Neural crest cell (in vitro differentiated cells): ENCODE results near the gene GAB2. TPM values are rescaled to one million over a fixed set of nuclear protein-coding genes. Genes with fewer than 3 reads are reported as not detected.

Experiments used
- DNase-seq: peaks from one replicate; pipeline ENCODE4 v3.0.0; 2021; ENCODE audit warnings: low read depth, mixed read lengths, low spot score
- H3K27ac Mint-ChIP-seq: one replicate; pipeline ENCODE4 v1.8.0; 2021; ENCODE audit warnings: mild to moderate bottlenecking, mixed read lengths; ENCODE audit not compliant: unreplicated experiment
- H3K27me3 Mint-ChIP-seq: 2 replicates; pipeline ENCODE4 v1.8.0; 2021; ENCODE audit warnings: low read depth, mild to moderate bottlenecking, mixed read lengths
- H3K36me3 Mint-ChIP-seq: 2 replicates; pipeline ENCODE4 v1.8.0; 2021; ENCODE audit warnings: low read depth, mild to moderate bottlenecking, mixed read lengths
- H3K4me1 Mint-ChIP-seq: 2 replicates; pipeline ENCODE4 v1.8.0; 2021; ENCODE audit warnings: mixed read lengths
- H3K4me3 Mint-ChIP-seq: one replicate; pipeline ENCODE4 v1.8.0; 2021; ENCODE audit warnings: mild to moderate bottlenecking, mixed read lengths
- H3K9me3 Mint-ChIP-seq: 2 replicates; pipeline ENCODE4 v1.8.0; 2021; ENCODE audit warnings: mixed read lengths
- total RNA-seq: library from RNA; stranded (reverse); gene quantifications from 2 replicates; pipeline ENCODE4 v1.2.1, GENCODE V29; 2021
- TF ChIP-seq, protein P1 (sequence below): fragments of 200-600 bp; sonication (generic); conservative IDR thresholded peaks from 2 replicates; pipeline ENCODE4 v1.5.0; 2021; ENCODE audit warnings: antibody characterized with exemption, mild to moderate bottlenecking

GAB2 gene
- total RNA-seq, 1 donor from 2014 or later: 27.9 TPM

DNA sequence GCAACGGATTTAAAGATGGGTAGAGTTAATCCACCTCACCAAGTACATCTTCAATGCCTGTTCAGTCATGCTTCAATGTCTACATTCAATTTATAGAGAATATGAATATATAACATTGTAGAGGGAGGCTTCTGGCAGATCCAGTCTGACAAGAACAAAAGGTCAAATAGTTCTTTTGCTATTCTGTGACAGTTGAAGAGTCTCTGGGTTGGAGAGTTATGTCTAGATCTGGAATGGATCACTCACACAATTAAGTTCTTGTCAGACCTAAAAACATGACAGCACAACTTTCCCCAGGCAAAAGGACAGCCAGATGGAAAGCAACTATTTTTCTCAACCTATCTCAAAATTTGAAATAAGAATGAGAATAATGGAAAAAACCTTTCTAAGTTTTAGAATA lies 15.3 kb upstream of the GAB2 start:
- no peak for DNase-seq
- TF ChIP-seq, protein P1, sequence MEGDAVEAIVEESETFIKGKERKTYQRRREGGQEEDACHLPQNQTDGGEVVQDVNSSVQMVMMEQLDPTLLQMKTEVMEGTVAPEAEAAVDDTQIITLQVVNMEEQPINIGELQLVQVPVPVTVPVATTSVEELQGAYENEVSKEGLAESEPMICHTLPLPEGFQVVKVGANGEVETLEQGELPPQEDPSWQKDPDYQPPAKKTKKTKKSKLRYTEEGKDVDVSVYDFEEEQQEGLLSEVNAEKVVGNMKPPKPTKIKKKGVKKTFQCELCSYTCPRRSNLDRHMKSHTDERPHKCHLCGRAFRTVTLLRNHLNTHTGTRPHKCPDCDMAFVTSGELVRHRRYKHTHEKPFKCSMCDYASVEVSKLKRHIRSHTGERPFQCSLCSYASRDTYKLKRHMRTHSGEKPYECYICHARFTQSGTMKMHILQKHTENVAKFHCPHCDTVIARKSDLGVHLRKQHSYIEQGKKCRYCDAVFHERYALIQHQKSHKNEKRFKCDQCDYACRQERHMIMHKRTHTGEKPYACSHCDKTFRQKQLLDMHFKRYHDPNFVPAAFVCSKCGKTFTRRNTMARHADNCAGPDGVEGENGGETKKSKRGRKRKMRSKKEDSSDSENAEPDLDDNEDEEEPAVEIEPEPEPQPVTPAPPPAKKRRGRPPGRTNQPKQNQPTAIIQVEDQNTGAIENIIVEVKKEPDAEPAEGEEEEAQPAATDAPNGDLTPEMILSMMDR: no peak
- Mint-ChIP-seq H3K36me3 (peaks cover 3% of the 10 kb centered on the region), H3K27ac (no peak overlapping the region), H3K9me3 (no peaks in the 10 kb centered on the region), H3K4me1 (no peaks in the 10 kb centered on the region), H3K4me3 (no peak overlapping the region), H3K27me3 (no peaks in the 10 kb centered on the region)

DNA sequence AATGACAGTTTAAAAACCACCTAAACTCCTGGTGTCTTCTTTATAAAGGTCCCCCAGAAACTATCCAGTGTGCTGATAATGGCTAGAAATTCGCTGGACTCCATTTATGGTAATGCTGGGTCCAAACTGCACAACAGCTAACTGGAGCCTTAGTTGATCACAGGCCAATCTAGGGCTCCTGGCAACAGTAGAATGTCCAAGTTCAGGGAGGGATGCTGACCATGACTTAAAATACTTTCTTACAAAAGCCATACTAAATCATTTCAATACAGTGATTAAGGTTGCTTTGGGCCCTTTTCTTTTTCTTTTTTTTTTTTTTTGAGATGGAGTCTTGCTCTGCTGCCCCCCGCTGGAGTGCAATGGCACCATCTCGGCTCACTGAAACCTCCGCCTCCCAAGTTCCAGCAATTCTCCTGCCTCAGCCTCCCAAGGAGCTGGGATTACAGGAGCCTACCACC lies 14.5 kb upstream of the GAB2 start:
- Mint-ChIP-seq H3K9me3 (no peaks in the 10 kb centered on the region), H3K27ac (no peak overlapping the region)

DNA sequence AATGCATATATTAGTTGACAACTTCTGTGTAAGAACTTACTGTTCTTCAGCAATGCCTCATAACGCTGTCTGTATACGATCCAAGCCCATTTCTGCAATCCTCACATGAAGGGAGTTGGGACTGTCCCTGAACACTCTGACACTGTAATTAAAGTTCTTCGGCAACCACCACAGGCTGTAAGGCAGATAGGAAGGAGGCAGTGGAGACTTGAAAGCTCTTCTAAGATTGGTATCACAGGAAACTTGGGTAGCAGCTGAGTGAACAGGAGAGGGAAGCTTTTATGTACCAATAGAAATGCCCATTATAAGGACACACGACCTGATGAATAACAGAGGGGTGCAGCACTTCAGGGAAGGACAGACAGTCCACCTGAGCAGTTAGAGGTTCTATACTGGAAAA lies 12.0 kb upstream of the GAB2 start:
- Mint-ChIP-seq H3K4me3 (no peak overlapping the region), H3K36me3 (peaks cover 3% of the 10 kb centered on the region), H3K9me3 (no peaks in the 10 kb centered on the region), H3K4me1 (peaks cover 2% of the 10 kb centered on the region), H3K27me3 (no peaks in the 10 kb centered on the region), H3K27ac (no peak overlapping the region)
- DNase-seq: no peak
- TF ChIP-seq, protein P1: no peak

More for the DNA sequence above, 14.5 kb upstream of the GAB2 start:
- TF ChIP-seq, protein P1: peak; percentile 60
- Mint-ChIP-seq H3K4me3 (no peak overlapping the region), H3K36me3 (peaks cover 3% of the 10 kb centered on the region), H3K4me1 (no peaks in the 10 kb centered on the region), H3K27me3 (no peaks in the 10 kb centered on the region)
- DNase-seq: peak; percentile 17

DNA sequence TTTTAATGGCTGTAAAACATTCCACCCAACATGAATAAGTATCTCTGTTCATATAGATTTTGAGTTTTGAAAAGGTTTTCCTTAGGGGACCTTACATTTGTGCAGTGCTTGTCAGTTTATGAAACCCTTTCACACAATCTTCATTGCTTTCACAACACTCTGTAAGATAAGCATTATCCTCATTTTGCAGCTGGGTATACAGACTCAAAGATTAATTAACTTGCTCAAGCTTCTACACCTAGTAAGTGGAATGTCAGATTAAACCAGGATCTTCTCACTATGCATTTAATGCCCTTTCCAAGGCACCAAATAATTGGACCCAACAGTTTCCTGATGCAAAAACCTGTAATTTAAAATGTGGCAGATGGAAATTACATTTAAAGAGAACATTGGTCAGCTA lies 11.6 kb upstream of the GAB2 start:
- H3K27ac Mint-ChIP-seq: no peak overlapping the region
- TF ChIP-seq, protein P1: no peak
- no peak overlapping the region for H3K4me3 Mint-ChIP-seq
- H3K27me3 Mint-ChIP-seq: no peaks in the 10 kb centered on the region
- DNase-seq: no peak
- H3K36me3 Mint-ChIP-seq: peaks cover 3% of the 10 kb centered on the region
- H3K9me3 Mint-ChIP-seq: no peaks in the 10 kb centered on the region
- peaks cover 5% of the 10 kb centered on the region for H3K4me1 Mint-ChIP-seq

GRCh38 chr11:78428773-78429172 lies 11.2 kb upstream of the GAB2 start:
- Mint-ChIP-seq H3K4me3 (no peak overlapping the region), H3K4me1 (peaks cover 5% of the 10 kb centered on the region), H3K27me3 (no peaks in the 10 kb centered on the region), H3K27ac (no peak overlapping the region), H3K36me3 (peaks cover 3% of the 10 kb centered on the region), H3K9me3 (no peaks in the 10 kb centered on the region)
- TF ChIP-seq, protein P1: no peak
- no peak for DNase-seq

GRCh38 chr11:78428266-78428636 lies 10.6 kb upstream of the GAB2 start:
- TF ChIP-seq, protein P1: no peak
- Mint-ChIP-seq H3K4me1 (peaks cover 5% of the 10 kb centered on the region), H3K27me3 (no peaks in the 10 kb centered on the region), H3K4me3 (no peak overlapping the region), H3K36me3 (peaks cover 3% of the 10 kb centered on the region), H3K9me3 (no peaks in the 10 kb centered on the region), H3K27ac (no peak overlapping the region)
- no peak for DNase-seq
